DMS 273 (cell line): ENCODE results near the gene CNNM3.
A peak's percentile ranks its signal among the peaks of the same experiment; 100 is the strongest.

Experiments
- DNase-seq: peaks from one replicate; lab custom pipeline; 2025; ENCODE audit not compliant: unreplicated experiment; lab: John Stamatoyannopoulos, UW

Gene CNNM3

GRCh38 chr2:96874198-96874831, 58.2 kb downstream of the CNNM3 start:
- DNase-seq, result no peak

- peak; percentile 56 for DNase-seq
These were observed 59.6 kb downstream of the CNNM3 start for GRCh38 chr2:96875498-96876268.

GRCh38 chr2:96876269-96877041, 60.4 kb downstream of the CNNM3 start:
- no peak for DNase-seq

GRCh38 chr2:96877042-96877451, 61.0 kb downstream of the CNNM3 start:
- peak; percentile 49 for DNase-seq

DNA sequence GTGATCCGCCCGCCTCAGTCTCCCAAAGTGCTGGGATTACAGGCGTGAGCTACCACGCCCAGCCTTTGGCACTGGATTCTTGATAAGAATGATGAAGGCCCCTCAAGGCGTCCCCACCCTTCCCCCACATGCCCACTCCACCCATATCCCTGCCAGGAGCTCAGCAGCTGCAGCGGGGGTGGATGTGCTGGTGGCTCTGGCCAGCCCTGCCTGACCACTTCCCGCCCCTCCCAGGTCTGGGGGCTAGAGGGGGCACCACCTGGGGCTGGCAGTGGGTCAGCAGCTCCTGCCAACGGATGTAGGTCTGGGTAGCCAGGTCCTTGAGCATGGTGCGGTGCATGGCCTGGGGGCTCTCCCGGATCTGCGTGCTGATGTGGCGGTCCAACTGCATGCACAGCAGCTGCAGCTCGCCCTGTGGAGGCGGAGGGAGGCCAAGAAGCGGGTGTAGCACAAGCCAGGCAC, 61.6 kb downstream of the CNNM3 start:
- no peak for DNase-seq

DNA sequence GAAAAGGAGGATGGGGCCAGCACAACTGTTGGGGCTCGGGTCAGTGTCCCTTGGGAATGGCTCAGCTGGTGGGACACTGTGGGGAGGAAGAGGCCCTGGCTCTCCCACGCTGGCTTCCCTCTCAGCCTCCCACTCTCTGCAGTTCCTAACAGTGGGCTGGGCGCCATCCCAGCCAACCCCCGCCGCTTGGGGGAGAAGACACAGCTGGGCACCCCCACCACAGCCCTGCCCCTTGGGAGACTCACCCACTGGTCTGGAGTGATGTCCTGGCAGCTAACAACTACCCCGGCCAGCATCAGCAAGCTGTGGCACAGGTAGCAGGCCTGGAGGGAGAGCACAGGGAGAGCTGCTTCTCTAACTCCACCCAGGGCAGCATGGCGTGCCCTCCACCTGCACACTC, 62.1 kb downstream of the CNNM3 start:
- DNase-seq, result no peak

DNA sequence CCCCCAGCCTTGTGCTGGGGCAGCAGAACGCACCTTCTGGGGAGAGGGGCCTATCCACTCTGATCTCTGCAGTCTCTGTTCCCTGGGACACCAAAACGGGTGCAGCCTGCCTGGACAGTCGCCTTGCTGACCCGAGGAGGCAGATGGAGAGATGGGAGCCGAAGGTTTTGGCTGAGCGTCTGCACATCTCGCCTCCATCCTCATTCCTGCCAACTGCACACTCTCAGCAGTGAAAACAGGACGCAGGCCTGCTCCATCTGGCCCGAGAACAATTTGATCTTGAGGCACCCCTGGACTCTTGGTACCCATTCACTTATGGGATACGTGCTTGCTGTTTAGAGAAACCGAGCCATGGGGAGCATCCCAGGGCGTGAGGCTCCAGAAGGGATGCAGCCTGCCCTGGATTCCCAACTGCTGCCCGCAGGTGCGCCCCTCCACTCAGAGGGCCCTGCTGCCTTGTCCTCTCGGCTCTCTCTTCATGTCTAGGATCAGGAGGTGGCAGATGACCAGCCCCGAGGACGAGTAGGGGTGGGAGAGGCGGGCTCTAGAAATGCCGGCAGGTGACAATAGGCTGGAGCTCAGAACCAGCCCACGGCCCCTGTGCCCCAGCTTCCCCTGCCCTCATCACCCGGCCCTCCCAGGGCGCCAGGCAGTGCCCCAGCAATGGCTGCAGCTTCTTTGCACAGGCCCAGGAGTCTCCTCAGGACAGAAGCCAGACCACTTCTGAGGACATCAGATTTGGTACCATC, 62.9 kb downstream of the CNNM3 start:
- DNase-seq, result no peak

DNA sequence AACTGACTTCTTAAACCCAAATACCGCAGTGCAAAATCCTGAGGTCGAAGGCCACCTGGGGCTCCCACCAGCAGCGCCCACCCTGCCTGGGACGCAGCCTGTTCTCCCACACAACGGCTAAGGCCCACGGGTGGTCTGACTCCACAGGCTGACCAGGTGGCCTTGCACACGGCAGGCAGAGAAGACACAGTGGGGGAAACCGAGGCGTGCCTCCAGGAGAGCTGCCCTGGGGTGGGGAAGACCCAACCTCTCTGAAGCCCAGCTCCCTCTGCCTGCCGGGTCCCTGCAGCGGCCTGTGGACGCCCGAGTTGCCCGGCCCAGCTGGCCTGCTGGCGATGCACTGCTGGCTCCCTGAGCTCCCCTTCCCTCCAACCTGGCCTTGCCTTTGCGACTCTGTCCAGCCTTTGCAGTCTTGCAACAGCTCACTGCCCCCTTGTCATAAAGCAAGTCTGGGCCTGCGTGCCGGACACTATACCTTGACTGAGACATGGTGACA, 63.5 kb downstream of the CNNM3 start:
- no peak for DNase-seq

DNA sequence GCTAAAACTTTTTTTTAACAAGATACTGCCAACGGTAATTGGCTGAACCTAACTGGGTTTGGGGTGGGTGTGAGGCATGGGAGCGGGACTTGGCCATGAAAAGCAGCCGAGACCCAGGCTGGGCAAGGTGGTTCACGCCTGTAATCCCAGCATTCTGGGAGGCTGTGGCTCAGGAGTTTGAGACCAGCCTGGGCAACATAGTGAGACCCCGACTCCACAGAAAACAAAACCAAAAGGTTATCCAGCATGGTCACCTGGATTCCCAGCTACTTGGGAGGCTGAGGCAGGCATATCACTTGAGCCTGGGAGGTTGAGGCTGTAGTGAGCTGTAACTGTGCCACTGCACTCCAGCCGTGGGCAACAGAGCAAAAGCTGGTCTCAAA, 64.8 kb downstream of the CNNM3 start:
- DNase-seq, result no peak

DNA sequence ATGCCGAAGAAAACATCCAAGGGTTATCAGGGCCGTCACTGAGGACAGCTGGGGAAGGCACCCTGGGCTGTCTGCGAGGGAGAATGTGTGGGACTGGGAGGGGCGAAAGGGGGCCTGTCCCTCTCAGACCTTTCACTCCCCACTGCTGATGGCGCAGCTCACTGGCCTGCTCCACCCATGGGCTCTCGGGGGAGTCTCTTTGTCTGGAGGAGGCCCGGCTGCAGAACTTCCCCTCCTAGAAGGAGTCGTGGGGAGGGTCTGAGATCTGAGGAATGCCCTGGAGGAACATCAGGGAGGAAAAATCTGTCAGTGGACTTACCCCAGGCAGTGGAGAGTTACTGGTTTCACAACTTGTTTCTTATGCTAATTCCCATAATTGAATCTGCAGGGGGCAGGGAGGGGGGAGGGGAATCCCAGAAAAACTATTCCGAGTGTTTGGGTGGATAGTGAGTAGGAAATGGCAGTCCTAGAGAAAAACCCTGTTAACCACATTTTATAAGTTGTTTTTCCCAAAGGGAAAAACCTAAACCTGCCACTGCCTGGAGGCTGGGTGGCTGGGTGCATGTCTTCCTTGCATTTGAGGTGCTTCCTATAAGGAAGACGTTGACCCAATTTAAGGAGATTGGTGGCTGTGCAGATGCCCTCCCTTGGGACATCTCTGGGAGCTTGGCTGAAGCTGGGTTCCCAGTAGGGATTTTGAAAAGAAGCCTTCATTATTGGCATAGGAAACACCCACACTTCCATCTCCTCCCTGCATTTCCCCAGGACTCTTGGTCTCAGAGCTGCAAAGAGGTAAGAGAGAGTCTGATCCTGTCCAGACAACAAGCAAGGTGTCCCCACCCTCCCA, 65.5 kb downstream of the CNNM3 start:
- no peak for DNase-seq

DNA sequence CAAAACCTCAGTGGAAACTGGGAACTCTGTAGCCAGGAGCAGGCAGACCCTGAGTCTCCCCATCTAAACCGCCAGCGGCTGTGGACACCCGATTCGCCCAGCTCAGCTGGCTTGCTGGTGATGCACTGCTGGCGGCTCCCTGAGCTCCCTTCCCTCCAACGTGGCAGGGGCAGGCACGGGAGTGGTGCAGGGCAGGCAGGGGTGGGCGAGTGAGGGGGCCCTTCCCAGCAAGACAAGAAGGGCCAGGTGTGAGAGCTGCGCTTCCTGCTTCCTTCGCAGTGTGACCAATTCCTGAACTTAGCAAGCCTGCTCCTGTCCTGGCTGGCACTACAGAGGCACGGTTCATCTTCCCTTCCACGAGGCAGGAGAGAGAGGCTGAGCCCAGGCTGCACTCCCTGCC, 66.2 kb downstream of the CNNM3 start:
- no peak for DNase-seq

DNA sequence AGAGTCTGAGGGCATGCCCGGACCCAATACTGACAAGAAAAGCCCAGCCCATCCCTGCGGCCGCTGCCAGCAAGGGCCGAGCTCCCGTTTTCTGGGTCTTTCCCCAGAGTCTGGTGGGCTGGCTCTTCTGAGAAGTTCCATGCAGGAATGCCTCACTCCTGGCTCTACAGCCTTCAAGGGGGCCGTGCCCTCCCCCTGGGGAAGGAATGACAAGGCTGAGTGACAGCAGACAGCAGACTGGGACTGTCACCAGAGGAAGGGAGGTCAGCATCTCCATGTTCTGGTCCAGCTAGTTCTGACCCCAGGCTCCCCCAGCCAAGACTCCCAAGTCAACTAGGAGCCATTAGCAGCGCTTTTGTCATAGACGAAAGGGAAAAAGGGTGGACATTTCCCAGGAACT, 66.8 kb downstream of the CNNM3 start:
- no peak for DNase-seq

GRCh38 chr2:96883306-96883705, 67.2 kb downstream of the CNNM3 start:
- DNase-seq, result no peak
